ENCODE data around the gene CCDC18.
"Not testable (repeated sequence)": the region's sequence is repeated elsewhere in the genome, so short reads cannot be mapped to it uniquely, and the experiment has no call there.

DNA sequence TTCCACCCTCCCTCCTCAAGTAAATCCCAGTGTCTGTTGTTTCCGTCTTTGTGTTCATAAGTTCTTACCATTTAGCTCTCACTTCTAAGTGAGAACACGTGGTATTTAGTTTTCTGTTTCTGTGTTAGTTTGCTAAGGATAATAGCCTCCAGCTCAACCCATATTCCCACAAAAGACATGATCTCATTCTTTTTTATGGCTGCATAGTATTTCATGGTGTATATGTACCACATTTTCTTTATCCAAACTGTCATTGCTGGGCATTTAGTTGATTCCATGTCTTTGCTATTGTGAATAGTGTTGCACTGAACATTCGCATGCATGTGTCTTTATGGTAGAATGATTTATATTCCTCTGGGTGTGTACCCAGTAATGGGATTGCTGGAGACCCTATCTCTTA, 5.9 kb upstream of the CCDC18 start:
- not testable (repeated sequence) for TF ChIP-seq CTCF (conservative IDR thresholded peaks at IDR 0.05; ENCODE audit: low read length); EZH2phosphoT487 (IDR thresholded peaks at IDR 0.05; ENCODE audit: borderline replicate concordance)
